ENCODE data around the gene DYNC2H1.
"Not testable (repeated sequence)": the region's sequence is repeated elsewhere in the genome, so short reads cannot be mapped to it uniquely, and the experiment has no call there.

DYNC2H1 gene

GRCh38 chr11:103108933-103109817 lies at the start of gene DYNC2H1:
Gene DYNC2H1, plus strand, starts transcription at chr11:103109426. Its CDS starts 149 bp downstream, at chr11:103109575.
- peak; percentile 87 for DNase-seq

- no peak for DNase-seq
These were observed 47.6 kb upstream of the DYNC2H1 start for GRCh38 chr11:103061656-103062055.

GRCh38 chr11:103067118-103067517 lies 42.1 kb upstream of the DYNC2H1 start:
- no peak for DNase-seq

- no peak for DNase-seq
These were observed 39.9 kb upstream of the DYNC2H1 start for GRCh38 chr11:103069367-103069766.

GRCh38 chr11:103070142-103070541 lies 39.1 kb upstream of the DYNC2H1 start:
- DNase-seq = no peak

- DNase-seq = no peak
These were observed 38.2 kb upstream of the DYNC2H1 start for GRCh38 chr11:103071008-103071407.

- DNase-seq = no peak
These were observed 32.9 kb upstream of the DYNC2H1 start for GRCh38 chr11:103076361-103076760.

GRCh38 chr11:103077554-103077953 lies 31.7 kb upstream of the DYNC2H1 start:
- DNase-seq = no peak

GRCh38 chr11:103078710-103079109 lies 30.5 kb upstream of the DYNC2H1 start:
- no peak for DNase-seq

GRCh38 chr11:103079833-103080232 lies 29.4 kb upstream of the DYNC2H1 start:
- no peak for DNase-seq

GRCh38 chr11:103085758-103086365 lies 23.4 kb upstream of the DYNC2H1 start:
- DNase-seq = no peak

GRCh38 chr11:103086461-103086860 lies 22.8 kb upstream of the DYNC2H1 start:
- DNase-seq = no peak

GRCh38 chr11:103091064-103091800 lies 18.0 kb upstream of the DYNC2H1 start:
- DNase-seq = peak; percentile 60

GRCh38 chr11:103091801-103092524 lies 17.3 kb upstream of the DYNC2H1 start, which contains the start of gene DCUN1D5:
Gene DCUN1D5, minus strand, starts transcription at chr11:103092160. Its CDS starts 288 bp downstream, at chr11:103091872.
- DNase-seq = peak; percentile 97

- DNase-seq = no peak
These were observed 11.9 kb upstream of the DYNC2H1 start for GRCh38 chr11:103097279-103097678.

GRCh38 chr11:103109818-103110388 lies 677 bp downstream of the DYNC2H1 start:
- DNase-seq = no peak

- no peak for DNase-seq
These were observed 1.2 kb downstream of the DYNC2H1 start for GRCh38 chr11:103110391-103110790.

GRCh38 chr11:103111400-103111799 lies 2.2 kb downstream of the DYNC2H1 start:
- DNase-seq = no peak

- DNase-seq = no peak
These were observed 3.1 kb downstream of the DYNC2H1 start for GRCh38 chr11:103112364-103112763.

GRCh38 chr11:103114836-103115235 lies 5.6 kb downstream of the DYNC2H1 start:
- DNase-seq = no peak

GRCh38 chr11:103125462-103125861 lies 16.2 kb downstream of the DYNC2H1 start:
- DNase-seq = no peak

GRCh38 chr11:103141986-103142385 lies 32.8 kb downstream of the DYNC2H1 start:
- not testable (repeated sequence) for DNase-seq
